Measurements from ENCODE around the gene PDPK1.
"Not testable (repeated sequence)": the region's sequence is repeated elsewhere in the genome, so short reads cannot be mapped to it uniquely, and the experiment has no call there.

- TF ChIP-seq EZH2 (IDR thresholded peaks at IDR 0.05; ENCODE audit: borderline replicate concordance); CTCF (IDR thresholded peaks at IDR 0.05; ENCODE audit: poor library complexity); EZH2phosphoT487 (IDR thresholded peaks at IDR 0.05; ENCODE audit: low read depth, severe bottlenecking, unreplicated experiment): not testable (repeated sequence)
Measured at GRCh38 chr16:2577044-2577443, 39.2 kb downstream of the PDPK1 start.
